GM11168 (cell line): Measurements from ENCODE around the gene SPDYA.
"Not testable (repeated sequence)": the region's sequence is repeated elsewhere in the genome, so short reads cannot be mapped to it uniquely, and the experiment has no call there.

ENCODE experiments used
- in situ Hi-C: fragments of 300-500 bp; cut with MboI; formaldehyde crosslinking; loops from one replicate; pipeline ENCODE4 v1.12.0; 2022; ENCODE audit warnings: low sequenced_read_pairs; ENCODE audit not compliant: unreplicated experiment

Gene SPDYA

DNA sequence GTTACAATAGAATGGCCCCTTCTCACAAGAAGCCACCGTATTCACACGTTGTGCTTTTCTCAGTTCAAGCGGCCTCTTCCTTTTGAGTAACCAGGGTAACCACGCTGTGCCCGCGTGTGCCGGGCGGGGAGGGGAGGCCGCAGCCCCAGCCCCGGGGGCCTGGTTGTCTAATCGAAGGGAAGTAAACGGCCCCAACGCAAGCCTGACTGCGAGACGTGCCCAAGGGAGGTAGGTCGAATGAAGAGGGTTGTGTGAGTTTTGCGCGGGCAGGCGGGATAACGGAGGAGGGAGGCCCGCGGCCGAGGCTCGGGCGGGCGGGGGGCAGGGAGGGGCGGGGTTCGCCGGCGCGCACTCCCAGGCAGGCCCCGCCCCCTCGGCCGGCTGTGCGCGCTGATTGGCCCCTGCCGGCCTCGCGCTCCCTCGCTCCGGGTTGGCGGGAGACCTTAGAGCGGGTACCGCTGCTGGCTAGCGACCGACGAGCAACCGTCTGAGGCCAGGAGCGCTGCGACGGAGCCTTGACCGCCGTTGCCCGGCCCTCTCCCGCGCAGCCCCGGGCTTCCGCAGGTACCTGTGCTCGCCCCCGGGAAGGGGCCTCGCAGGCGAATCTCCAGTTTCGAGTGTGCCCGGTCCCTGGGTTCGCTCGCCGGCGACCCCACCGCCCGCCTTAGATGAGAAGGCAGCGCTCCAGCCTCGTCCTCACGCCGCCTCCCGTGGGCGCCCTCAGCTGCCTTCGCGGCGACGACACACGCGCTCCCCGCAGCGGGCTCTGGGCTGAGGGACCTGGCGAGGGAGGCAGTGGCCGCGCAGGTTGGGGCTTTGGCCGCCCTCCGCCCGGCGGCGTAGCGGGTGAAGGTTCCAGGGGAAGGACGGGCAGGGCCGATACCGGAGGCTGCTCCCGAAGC lies at the start of gene SPDYA:
Gene SPDYA (plus strand): TSS at position 451 of the 902 bp plus-strand sequence. CDS start 5,181 bp downstream, outside the sequence.
- in situ Hi-C loops = no loop called here

DNA sequence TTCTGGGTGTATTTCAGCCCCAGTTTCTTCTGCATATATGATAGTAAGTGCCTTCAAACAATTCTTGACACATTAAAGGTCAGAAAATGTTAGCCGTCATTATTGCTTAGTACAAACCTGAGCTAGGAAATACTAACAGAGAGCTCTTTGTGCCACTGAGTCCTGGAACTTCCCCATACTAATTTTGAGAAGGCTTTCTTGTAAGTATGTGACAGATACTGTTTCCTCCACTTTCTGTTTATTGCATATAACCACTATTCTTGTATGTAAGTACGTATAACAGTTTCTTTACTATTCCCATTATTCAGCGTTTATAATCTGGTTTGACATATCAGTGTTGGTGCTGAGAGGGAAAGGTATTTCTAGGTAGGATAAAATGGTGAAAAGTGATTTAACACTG lies 49.2 kb upstream of the SPDYA start:
- in situ Hi-C loops = no loop called here

GRCh38 chr2:28764909-28765711 lies 45.5 kb upstream of the SPDYA start:
- in situ Hi-C loops = loop anchor here (5.0 kb wide), 1 partner anchor 77 kb away; no protein-coding TSS in a partner anchor

GRCh38 chr2:28766070-28766469 lies 44.6 kb upstream of the SPDYA start:
- in situ Hi-C loops = loop anchor here (5.0 kb wide), 1 partner anchor 76 kb away; no protein-coding TSS in a partner anchor

- in situ Hi-C loops = loop anchor here (5.0 kb wide), 1 partner anchor 75 kb away; no protein-coding TSS in a partner anchor
These were observed 43.3 kb upstream of the SPDYA start for GRCh38 chr2:28767337-28767736.

GRCh38 chr2:28768422-28768821 lies 42.2 kb upstream of the SPDYA start:
- in situ Hi-C loops = loop anchor here (5.0 kb wide), 1 partner anchor 74 kb away; no protein-coding TSS in a partner anchor

GRCh38 chr2:28768952-28769351 lies 41.7 kb upstream of the SPDYA start:
- in situ Hi-C loops = loop anchor here (5.0 kb wide), 1 partner anchor 73 kb away; no protein-coding TSS in a partner anchor

DNA sequence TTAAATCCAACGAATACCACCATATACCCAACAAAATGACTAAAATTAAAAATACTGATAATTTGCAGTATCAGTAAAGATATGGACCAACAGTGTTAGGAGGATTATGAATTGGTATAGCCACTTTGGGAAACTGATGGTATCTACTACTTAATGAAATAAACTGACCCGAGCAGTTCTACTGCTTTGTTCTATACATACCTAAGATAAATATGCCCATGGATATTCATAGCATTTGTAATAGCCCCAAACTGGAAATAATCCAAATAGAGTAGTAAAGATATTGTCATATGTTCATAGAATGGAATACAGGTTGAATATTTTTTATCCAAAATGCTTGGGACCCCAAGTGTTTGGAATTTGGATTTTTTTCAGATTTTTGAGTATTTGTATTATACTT lies 38.3 kb upstream of the SPDYA start:
- in situ Hi-C loops = loop anchor here (10.0 kb wide), 1 partner anchor 188 kb away; no protein-coding TSS in a partner anchor

DNA sequence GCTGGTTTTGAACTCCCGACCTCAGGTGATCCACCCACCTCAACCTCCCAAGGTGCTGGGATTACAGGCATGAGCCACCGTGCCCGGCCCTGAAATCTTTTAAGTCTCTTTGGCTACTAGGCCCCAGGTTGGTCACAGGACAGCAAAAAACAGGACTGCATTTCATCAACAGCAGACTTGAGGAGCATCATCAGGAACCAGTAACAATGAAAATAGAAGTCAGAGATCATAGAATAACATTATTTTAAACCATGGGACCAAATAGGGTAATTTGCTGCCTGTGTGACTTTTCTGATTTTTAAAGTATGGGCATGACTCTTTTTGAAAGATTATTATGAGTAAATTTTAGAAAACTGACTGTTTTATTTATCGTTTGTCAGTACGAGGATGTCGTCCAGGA lies 34.2 kb upstream of the SPDYA start:
- in situ Hi-C loops = loop anchor here (10.0 kb wide), 1 partner anchor 192 kb away; no protein-coding TSS in a partner anchor

- in situ Hi-C loops = loop anchor here (10.0 kb wide), 1 partner anchor 194 kb away; no protein-coding TSS in a partner anchor
These were observed 32.2 kb upstream of the SPDYA start for GRCh38 chr2:28778392-28778791.

DNA sequence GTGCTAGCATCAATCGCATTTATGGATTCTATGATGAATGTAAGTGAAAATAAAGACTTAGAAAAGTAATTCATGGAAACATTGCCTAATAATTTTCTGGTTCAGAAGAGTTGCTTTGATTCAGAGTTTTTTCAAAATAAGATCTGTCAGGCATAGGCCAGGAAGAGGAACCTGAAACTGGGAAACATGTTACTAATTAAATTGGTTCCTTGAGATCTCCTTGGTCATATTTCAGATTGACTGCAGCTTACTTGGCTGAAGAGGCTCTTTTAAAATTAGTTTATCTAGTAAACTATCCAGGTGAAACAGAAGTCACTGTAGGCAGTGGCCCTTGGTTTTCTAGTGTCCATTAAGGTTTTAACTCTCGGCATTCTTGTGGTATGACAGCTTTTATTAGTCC lies 31.6 kb upstream of the SPDYA start:
- in situ Hi-C loops = loop anchor here (10.0 kb wide), 1 partner anchor 194 kb away; no protein-coding TSS in a partner anchor

GRCh38 chr2:28780496-28780895 lies 30.1 kb upstream of the SPDYA start:
- in situ Hi-C loops = no loop called here

DNA sequence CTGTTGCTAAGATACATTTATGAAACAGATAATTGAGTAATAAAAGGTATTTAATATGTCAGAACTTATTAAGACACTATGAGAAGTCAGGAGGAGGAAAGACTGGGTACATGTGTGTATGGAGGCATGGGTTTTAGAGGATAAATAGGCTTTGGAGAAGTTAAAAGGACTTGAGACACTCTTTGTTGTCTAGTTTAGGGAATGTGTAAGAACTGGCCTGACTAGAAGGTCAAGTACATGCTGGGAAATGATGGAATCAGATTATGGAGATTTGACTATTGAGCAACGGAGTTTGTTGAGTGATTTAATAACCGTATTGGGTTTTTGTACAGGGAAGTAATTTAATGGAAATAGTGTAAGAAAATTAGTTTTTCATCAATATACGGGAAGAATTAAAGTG lies 28.2 kb upstream of the SPDYA start:
- in situ Hi-C loops = no loop called here

DNA sequence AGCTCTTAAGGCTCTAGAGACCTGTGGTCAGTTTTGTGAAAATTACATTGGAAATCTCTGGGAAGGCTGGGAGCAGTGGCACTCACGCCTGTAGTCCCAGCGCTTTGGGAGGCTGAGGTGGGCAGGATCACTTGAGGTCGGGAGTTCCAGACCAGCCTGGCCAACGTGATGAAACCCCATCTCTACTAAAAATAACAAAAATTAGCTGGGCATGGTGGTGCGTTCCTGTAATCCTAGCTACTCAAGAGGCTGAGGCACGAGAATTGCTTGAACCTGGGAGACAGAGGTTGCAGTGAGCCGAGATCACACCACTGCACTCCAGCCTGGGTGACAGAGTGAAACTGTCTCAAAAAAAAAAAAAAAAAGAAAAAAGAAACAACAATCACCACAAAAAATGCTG lies 26.1 kb upstream of the SPDYA start:
- in situ Hi-C loops = not testable (repeated sequence)

DNA sequence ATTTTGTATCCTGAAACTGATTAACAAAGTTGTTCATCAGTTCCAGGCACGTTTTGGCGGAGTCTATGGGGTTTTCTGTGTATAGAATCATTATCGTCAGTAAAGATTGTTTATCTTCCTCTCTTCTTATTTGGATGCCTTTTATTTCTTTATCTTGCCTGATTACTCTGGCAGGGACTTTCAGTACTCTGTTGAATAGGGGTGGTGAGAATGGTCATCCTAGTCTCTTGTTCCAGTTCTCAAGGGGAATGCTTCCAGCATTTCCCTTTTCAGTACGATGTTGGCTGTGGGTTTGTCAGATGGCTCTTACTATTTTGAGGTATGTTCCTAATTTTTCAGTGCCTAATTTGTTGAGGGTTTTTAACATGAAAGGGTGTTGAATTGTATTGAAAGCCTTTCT lies 14.0 kb upstream of the SPDYA start:
- in situ Hi-C loops = no loop called here

DNA sequence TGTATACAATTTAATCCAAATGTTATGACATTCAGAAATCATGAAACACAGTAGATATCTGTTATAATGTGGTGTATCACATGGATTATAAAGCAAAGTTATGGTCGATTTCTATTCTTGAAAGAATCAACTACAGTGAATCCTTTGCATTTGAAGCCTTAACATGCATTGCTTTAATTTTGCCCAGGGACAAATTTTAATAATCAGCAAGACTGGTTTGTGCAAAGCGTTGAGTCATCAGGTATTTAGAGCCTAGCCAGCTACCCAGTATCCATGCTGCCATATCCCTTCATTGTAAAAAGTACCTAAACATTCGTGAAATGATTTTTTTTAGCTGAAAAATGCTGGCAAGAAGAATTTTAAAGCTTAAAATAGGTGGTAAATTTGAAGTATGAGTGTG lies 8.9 kb upstream of the SPDYA start:
- in situ Hi-C loops = no loop called here

DNA sequence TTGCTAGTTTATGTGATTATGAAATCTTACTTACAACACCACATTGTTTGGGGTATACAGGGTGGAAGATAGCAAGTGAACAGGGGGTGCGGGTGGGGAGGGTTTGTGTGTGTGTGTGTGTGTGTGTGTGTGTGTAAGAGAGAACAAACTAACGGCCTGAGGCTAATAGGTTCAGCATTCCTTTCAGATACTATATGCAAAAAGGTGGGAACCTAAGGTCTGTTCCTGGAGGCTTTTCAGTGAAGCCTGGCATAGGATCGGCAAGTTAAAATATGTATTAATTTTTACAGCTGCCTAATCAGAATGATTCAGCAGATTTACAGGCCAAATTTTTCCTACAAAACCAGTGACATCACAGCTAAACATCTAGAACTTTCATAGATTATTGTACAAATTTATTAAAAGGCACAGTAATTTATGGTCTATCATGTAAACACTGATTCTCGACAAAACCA lies 7.6 kb upstream of the SPDYA start:
- in situ Hi-C loops = no loop called here

DNA sequence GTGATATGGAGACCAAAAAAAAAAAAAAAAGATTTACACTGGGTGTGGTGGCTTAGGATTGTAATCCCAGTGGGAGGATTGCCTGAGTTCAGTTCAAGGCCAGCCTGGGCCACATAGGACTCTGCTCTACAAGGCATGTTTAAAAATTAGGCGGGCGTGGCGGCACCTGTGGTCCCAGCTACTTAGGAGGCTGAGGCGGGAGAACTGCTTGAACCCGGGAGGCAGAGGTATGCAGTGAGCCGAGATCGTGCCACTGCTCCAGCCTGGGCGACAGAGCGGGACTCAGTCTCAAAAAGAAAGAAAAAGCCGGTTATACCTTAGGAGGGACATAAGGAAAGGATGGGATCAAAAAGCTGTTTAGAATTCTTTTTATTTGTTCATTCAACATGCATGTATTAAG lies 707 bp upstream of the SPDYA start:
- in situ Hi-C loops = no loop called here

DNA sequence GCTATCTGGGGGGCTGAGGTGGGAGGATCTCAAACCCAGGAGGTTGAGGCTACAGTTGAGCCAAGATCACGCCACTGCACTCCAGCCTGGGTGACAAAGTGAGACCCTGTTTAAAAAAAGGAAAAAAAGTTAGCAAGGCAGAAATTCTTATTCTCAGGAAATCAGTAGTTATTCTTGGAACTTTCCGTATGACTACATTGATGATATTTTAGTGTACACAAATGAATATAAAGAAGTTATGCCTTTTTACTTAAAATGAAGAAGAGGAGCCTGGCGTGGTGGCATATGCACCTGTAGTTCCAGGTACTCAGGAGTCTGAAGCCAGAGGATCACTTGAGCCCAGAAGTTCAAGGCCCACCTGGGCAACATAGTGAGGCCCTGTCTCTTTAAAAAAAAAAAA lies 7.4 kb downstream of the SPDYA start:
- in situ Hi-C loops = no loop called here

DNA sequence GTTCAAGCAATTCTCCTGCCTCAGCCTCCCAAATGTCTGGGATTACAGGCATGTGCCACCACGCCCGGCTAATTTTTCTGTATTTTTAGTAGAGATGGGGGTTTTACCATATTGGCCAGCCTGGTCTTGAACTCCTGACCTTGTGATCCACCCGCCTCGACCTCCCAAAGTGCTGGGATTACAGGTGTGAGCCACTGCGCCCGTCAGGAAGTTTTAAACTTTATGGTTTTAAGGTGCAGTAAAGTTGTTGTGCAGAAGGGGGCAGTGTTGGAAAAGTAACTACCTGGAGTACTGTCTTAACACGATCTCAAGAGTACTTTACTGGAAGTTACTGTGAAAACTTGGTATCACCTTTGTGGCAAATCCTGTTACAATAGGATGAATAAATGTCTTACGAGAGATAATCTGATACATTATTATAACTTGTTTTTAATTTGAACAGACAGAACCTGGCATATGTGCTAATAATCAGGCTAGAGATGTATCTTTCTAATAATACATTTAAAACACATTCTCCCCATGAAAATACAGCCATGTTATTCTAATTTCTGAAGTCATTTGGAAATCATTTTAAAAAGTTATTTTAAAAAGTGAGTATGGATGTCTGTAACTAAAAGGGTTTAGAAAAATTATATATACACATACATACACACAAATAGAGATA lies 10.8 kb downstream of the SPDYA start:
- in situ Hi-C loops = no loop called here
